HepG2 (cell line): ENCODE results near the gene PIP4K2B. TPM values are rescaled to one million over a fixed set of nuclear protein-coding genes. Genes with fewer than 3 reads are reported as not detected.
A peak's percentile ranks its signal among the peaks of the same experiment; 100 is the strongest.

ENCODE experiments used
- HMGA1 ChIP-seq: sonication (generic); formaldehyde crosslinking; conservative IDR thresholded peaks from 2 replicates; pipeline ENCODE4 v1.4.0; 2020; ENCODE audit warnings: missing genetic modification reagents
- IRX3 ChIP-seq: sonication (generic); formaldehyde crosslinking; IDR thresholded peaks from 2 replicates; pipeline ENCODE4 v1.8.1; 2023; ENCODE audit warnings: mild to moderate bottlenecking, low read depth, missing genetic modification reagents, borderline replicate concordance
- KAT8 ChIP-seq: IDR thresholded peaks from 2 replicates; pipeline ENCODE4 v1.6.1; 2016; ENCODE audit warnings: missing genetic modification reagents, missing compliant biosample characterization
- KLF11 ChIP-seq: IDR thresholded peaks from 2 replicates; pipeline ENCODE4 v1.6.1; 2016; ENCODE audit warnings: missing compliant biosample characterization
- MAF1 ChIP-seq: sonication (generic); formaldehyde crosslinking; IDR thresholded peaks from 2 replicates; pipeline ENCODE4 v1.5.0; 2020; ENCODE audit warnings: missing genetic modification reagents, borderline replicate concordance
- MNT ChIP-seq: fragments of 450-650 bp; IDR thresholded peaks from 2 replicates; pipeline ENCODE4 v1.6.1; 2016
- MTA1 ChIP-seq: sonication (generic); formaldehyde crosslinking; IDR thresholded peaks from 2 replicates; pipeline ENCODE4 v1.4.0; 2020; ENCODE audit warnings: missing genetic modification reagents, mild to moderate bottlenecking, borderline replicate concordance
- MYC ChIP-seq: sonication (generic); formaldehyde crosslinking; IDR thresholded peaks from 2 replicates; pipeline ENCODE4 v1.9.0; 2021; ENCODE audit warnings: missing genetic modification reagents, borderline replicate concordance
- NFE2L1 ChIP-seq: sonication (generic); formaldehyde crosslinking; IDR thresholded peaks from 2 replicates; pipeline ENCODE4 v1.4.0; 2020; ENCODE audit warnings: missing genetic modification reagents, mild to moderate bottlenecking, borderline replicate concordance
- PAX8 ChIP-seq: sonication (generic); formaldehyde crosslinking; IDR thresholded peaks from 2 replicates; pipeline ENCODE4 v1.8.0; 2022; ENCODE audit warnings: mild to moderate bottlenecking, missing genetic modification reagents, borderline replicate concordance
- PHF20 ChIP-seq: sonication (generic); formaldehyde crosslinking; IDR thresholded peaks from 2 replicates; pipeline ENCODE4 v1.5.0; 2020; ENCODE audit warnings: mild to moderate bottlenecking, missing genetic modification reagents
- REPIN1 ChIP-seq: sonication (generic); formaldehyde crosslinking; IDR thresholded peaks from 2 replicates; pipeline ENCODE4 v1.8.0; 2022; ENCODE audit warnings: missing genetic modification reagents, low read depth, mild to moderate bottlenecking, borderline replicate concordance
- WIZ ChIP-seq: sonication (generic); formaldehyde crosslinking; IDR thresholded peaks from 2 replicates; pipeline ENCODE4 v1.5.1; 2020; ENCODE audit warnings: mild to moderate bottlenecking, missing genetic modification reagents
- ZEB1 ChIP-seq: IDR thresholded peaks from 2 replicates; pipeline ENCODE4 v1.6.1; 2012; ENCODE audit warnings: mild to moderate bottlenecking, low read depth, inconsistent platforms; ENCODE audit not compliant: insufficient replicate concordance
- ZFP36L2 ChIP-seq: sonication (generic); formaldehyde crosslinking; IDR thresholded peaks from 2 replicates; pipeline ENCODE4 v1.4.0; 2020; ENCODE audit warnings: missing genetic modification reagents
- ZFP62 ChIP-seq: sonication (generic); formaldehyde crosslinking; IDR thresholded peaks from 2 replicates; pipeline ENCODE4 v1.4.0; 2020; ENCODE audit warnings: missing genetic modification reagents
- ZKSCAN8 ChIP-seq: IDR thresholded peaks from 2 replicates; pipeline ENCODE4 v1.6.1; 2016; ENCODE audit warnings: borderline replicate concordance, missing genetic modification reagents, missing compliant biosample characterization
- ZNF24 ChIP-seq: fragments of 450-650 bp; IDR thresholded peaks from 2 replicates; pipeline ENCODE4 v1.6.1; 2017; ENCODE audit warnings: antibody characterized with exemption, mild to moderate bottlenecking
- ZNF510 ChIP-seq: sonication (generic); formaldehyde crosslinking; IDR thresholded peaks from 2 replicates; pipeline ENCODE4 v1.4.0; 2020; ENCODE audit warnings: low read depth, mild to moderate bottlenecking, missing genetic modification reagents
- ZNF558 ChIP-seq: sonication (generic); formaldehyde crosslinking; IDR thresholded peaks from 2 replicates; pipeline ENCODE4 v1.9.0; 2022; ENCODE audit warnings: mild to moderate bottlenecking, missing genetic modification reagents, borderline replicate concordance
- ZNF720 ChIP-seq: sonication (generic); formaldehyde crosslinking; IDR thresholded peaks from 2 replicates; pipeline ENCODE4 v1.4.0; 2020; ENCODE audit warnings: missing genetic modification reagents
- ZNF850 ChIP-seq: sonication (generic); formaldehyde crosslinking; conservative IDR thresholded peaks from 2 replicates; pipeline ENCODE4 v1.9.0; 2021; ENCODE audit warnings: mild to moderate bottlenecking, missing genetic modification reagents
- polyA plus RNA-seq, 8 experiments: library from polyadenylated mRNA; depleted of rRNA in 3 of 8; stranded (reverse) in 7 of 8; unstranded in 1 of 8; fragments of >200 nt; fragmentation: Illumina TruSeq in 4 of 8; extraction: Trizol in 4 of 8; gene quantifications; 2 replicates each; pipeline versions ENCODE4 v1.2.1 to v1.2.3, GENCODE V29; 2011 to 2016; ENCODE audit warnings: low read depth in 4 of 8, missing spikeins in 1 of 8, mixed read lengths in 1 of 8; ENCODE audit not compliant: insufficient read depth in 1 of 8
- total RNA-seq, 5 experiments: library from RNA; depleted of rRNA; stranded (reverse); fragments of >200 nt; fragmentation: Illumina TruSeq; extraction: Trizol; gene quantifications; 2 replicates each; pipeline ENCODE4 v1.2.3, GENCODE V29; 2016; ENCODE audit warnings: low read depth in 1 of 5
- TF ChIP-seq, protein P1 (sequence below): sonication (generic); formaldehyde crosslinking; IDR thresholded peaks from 2 replicates; pipeline ENCODE4 v1.4.0; 2020; ENCODE audit warnings: mild to moderate bottlenecking, missing genetic modification reagents, borderline replicate concordance
- TF ChIP-seq, protein P2 (sequence below): IDR thresholded peaks from 2 replicates; pipeline ENCODE4 v1.6.1; 2016; ENCODE audit warnings: low read depth

The PIP4K2B gene
- total and polyA plus RNA-seq, 2 of the 13 experiments (the other 11 are each of a cell fraction or from before 2014, with no cell fraction given), result 20.4 to 54.0 TPM

DNA sequence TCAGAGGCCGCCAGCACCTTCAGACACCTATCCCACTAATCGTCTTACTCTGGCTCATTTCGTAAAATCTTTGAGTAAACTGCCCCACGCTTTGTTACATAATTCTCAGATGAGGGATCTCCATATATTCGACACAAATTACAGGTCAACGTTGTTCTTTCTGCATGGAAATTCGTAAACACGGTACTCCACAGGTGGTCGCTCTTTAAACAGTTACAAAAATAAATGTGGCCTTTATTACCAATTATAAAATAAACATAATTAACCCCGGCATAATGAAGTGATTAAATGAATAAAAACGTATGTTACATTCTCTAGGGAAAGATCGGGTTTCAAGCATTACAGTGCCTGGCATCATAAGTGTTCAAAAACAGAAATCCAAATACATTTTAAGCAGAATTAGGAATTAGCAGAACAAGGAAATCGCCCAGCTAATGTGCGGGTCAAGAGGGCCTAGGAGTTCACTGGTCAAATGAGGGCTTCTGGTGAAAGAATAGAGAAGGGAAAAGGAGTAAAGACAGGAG, 943 bp upstream of the PIP4K2B start (continued):
- TF ChIP-seq HMGA1 (CRISPR knock-in tag) (no peak), PAX8 (no peak), MNT (no peak), KLF11 (CRISPR knock-in tag) (peak; percentile 17; the same call in 1 of the 2 replicates), NFE2L1 (CRISPR knock-in tag) (no peak), PHF20 (no peak), ZEB1 (peak; percentile 1), MAF1 (CRISPR knock-in tag) (no peak), REPIN1 (CRISPR knock-in tag) (no peak; the same call in 1 of the 2 replicates), ZNF24 (no peak), KAT8 (CRISPR knock-in tag) (no peak), ZFP36L2 (CRISPR knock-in tag) (no peak), WIZ (CRISPR knock-in tag) (no peak), MTA1 (CRISPR knock-in tag) (no peak), ZNF558 (CRISPR knock-in tag) (no peak), ZNF850 (peak; percentile 88; the same call in 1 of the 2 replicates), MYC (CRISPR knock-in tag) (no peak), ZNF720 (CRISPR knock-in tag) (no peak), ZNF510 (CRISPR knock-in tag) (no peak), ZFP62 (peak; percentile 48; the same call in 1 of the 2 replicates), ZKSCAN8 (CRISPR knock-in tag) (no peak), IRX3 (CRISPR knock-in tag) (no peak)
- TF ChIP-seq, protein P1, sequence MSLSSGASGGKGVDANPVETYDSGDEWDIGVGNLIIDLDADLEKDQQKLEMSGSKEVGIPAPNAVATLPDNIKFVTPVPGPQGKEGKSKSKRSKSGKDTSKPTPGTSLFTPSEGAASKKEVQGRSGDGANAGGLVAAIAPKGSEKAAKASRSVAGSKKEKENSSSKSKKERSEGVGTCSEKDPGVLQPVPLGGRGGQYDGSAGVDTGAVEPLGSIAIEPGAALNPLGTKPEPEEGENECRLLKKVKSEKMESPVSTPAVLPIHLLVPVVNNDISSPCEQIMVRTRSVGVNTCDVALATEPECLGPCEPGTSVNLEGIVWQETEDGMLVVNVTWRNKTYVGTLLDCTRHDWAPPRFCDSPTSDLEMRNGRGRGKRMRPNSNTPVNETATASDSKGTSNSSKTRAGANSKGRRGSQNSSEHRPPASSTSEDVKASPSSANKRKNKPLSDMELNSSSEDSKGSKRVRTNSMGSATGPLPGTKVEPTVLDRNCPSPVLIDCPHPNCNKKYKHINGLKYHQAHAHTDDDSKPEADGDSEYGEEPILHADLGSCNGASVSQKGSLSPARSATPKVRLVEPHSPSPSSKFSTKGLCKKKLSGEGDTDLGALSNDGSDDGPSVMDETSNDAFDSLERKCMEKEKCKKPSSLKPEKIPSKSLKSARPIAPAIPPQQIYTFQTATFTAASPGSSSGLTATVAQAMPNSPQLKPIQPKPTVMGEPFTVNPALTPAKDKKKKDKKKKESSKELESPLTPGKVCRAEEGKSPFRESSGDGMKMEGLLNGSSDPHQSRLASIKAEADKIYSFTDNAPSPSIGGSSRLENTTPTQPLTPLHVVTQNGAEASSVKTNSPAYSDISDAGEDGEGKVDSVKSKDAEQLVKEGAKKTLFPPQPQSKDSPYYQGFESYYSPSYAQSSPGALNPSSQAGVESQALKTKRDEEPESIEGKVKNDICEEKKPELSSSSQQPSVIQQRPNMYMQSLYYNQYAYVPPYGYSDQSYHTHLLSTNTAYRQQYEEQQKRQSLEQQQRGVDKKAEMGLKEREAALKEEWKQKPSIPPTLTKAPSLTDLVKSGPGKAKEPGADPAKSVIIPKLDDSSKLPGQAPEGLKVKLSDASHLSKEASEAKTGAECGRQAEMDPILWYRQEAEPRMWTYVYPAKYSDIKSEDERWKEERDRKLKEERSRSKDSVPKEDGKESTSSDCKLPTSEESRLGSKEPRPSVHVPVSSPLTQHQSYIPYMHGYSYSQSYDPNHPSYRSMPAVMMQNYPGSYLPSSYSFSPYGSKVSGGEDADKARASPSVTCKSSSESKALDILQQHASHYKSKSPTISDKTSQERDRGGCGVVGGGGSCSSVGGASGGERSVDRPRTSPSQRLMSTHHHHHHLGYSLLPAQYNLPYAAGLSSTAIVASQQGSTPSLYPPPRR (CRISPR knock-in tag), result no peak
- TF ChIP-seq, protein P2, sequence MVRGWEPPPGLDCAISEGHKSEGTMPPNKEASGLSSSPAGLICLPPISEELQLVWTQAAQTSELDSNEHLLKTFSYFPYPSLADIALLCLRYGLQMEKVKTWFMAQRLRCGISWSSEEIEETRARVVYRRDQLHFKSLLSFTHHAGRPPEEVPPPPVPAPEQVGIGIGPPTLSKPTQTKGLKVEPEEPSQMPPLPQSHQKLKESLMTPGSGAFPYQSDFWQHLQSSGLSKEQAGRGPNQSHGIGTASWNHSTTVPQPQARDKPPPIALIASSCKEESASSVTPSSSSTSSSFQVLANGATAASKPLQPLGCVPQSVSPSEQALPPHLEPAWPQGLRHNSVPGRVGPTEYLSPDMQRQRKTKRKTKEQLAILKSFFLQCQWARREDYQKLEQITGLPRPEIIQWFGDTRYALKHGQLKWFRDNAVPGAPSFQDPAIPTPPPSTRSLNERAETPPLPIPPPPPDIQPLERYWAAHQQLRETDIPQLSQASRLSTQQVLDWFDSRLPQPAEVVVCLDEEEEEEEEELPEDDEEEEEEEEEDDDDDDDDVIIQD (CRISPR knock-in tag), result peak; percentile 2; the same call in 1 of the 2 replicates
